Measurements from ENCODE around the gene NUP58. TPM values are rescaled to one million over a fixed set of nuclear protein-coding genes. Genes with fewer than 3 reads are reported as not detected.
A peak's percentile ranks its signal among the peaks of the same experiment; 100 is the strongest.
"Not testable (repeated sequence)": the region's sequence is repeated elsewhere in the genome, so short reads cannot be mapped to it uniquely, and the experiment has no call there.

Gene NUP58
- polyA plus RNA-seq, 1 donor: 33.6 TPM

- Histone ChIP-seq H3K9me3 (ENCODE audit: control insufficient read depth, low read depth, low read length) (peaks cover 4% of the 10 kb centered on the region), H3K27ac (ENCODE audit: low read length) (peak overlapping the region; percentile 79), H3K4me3 (ENCODE audit: low read length) (peak overlapping the region; percentile 72), H3K4me1 (ENCODE audit: control insufficient read depth, insufficient read depth, low read length) (no peaks in the 10 kb centered on the region), H3K36me3 (ENCODE audit: control insufficient read depth, insufficient read depth, low read length) (no peaks in the 10 kb centered on the region), H3K27me3 (ENCODE audit: control insufficient read depth, insufficient read depth, low read length) (peaks cover 16% of the 10 kb centered on the region)
- WGBS (ENCODE audit: insufficient coverage, low lambda C conversion rate): no CpG with 5 or more reads among the region's 33 CpGs
- peak in 1 of 2 donors; percentile 10 for DNase-seq
Measured at GRCh38 chr13:25300861-25301346, 521 bp upstream of the NUP58 start.

- DNase-seq: no peak
- no peaks in the 10 kb centered on the region for H3K4me1 ChIP-seq (ENCODE audit: control insufficient read depth, insufficient read depth, low read length)
- WGBS (ENCODE audit: insufficient coverage, low lambda C conversion rate): 0% methylated on average over 1 of the region's 7 CpGs
- H3K4me3 ChIP-seq (ENCODE audit: low read length): peak overlapping the region; percentile 72
- peak overlapping the region; percentile 79 for H3K27ac ChIP-seq (ENCODE audit: low read length)
- peaks cover 4% of the 10 kb centered on the region for H3K9me3 ChIP-seq (ENCODE audit: control insufficient read depth, low read depth, low read length)
- H3K36me3 ChIP-seq (ENCODE audit: control insufficient read depth, insufficient read depth, low read length): no peaks in the 10 kb centered on the region
- H3K27me3 ChIP-seq (ENCODE audit: control insufficient read depth, insufficient read depth, low read length): peaks cover 8% of the 10 kb centered on the region
Measured at GRCh38 chr13:25302121-25302520, 696 bp downstream of the NUP58 start.

- no peaks in the 10 kb centered on the region for H3K4me1 ChIP-seq (ENCODE audit: control insufficient read depth, insufficient read depth, low read length)
- no peak overlapping the region for H3K4me3 ChIP-seq (ENCODE audit: low read length)
- H3K36me3 ChIP-seq (ENCODE audit: control insufficient read depth, insufficient read depth, low read length): peaks cover 28% of the 10 kb centered on the region
- no CpG with 5 or more reads among the region's 7 CpGs for WGBS (ENCODE audit: insufficient coverage, low lambda C conversion rate)
- H3K9me3 ChIP-seq (ENCODE audit: control insufficient read depth, low read depth, low read length): no peaks in the 10 kb centered on the region
- peak in 1 of 2 donors; percentile 50 for DNase-seq
- H3K27ac ChIP-seq (ENCODE audit: low read length): no peak overlapping the region
- H3K27me3 ChIP-seq (ENCODE audit: control insufficient read depth, insufficient read depth, low read length): no peaks in the 10 kb centered on the region
Measured at GRCh38 chr13:25306671-25307464, 5.4 kb downstream of the NUP58 start.

GRCh38 chr13:25310891-25311290 is 9.5 kb downstream of the NUP58 start:
- H3K4me3 ChIP-seq (ENCODE audit: low read length): no peak overlapping the region
- WGBS (ENCODE audit: insufficient coverage, low lambda C conversion rate): 93% methylated on average over 3 of the region's 3 CpGs
- no peaks in the 10 kb centered on the region for H3K4me1 ChIP-seq (ENCODE audit: control insufficient read depth, insufficient read depth, low read length)
- no peak overlapping the region for H3K27ac ChIP-seq (ENCODE audit: low read length)
- H3K9me3 ChIP-seq (ENCODE audit: control insufficient read depth, low read depth, low read length): no peaks in the 10 kb centered on the region
- H3K36me3 ChIP-seq (ENCODE audit: control insufficient read depth, insufficient read depth, low read length): peaks cover 55% of the 10 kb centered on the region
- no peaks in the 10 kb centered on the region for H3K27me3 ChIP-seq (ENCODE audit: control insufficient read depth, insufficient read depth, low read length)
- DNase-seq: no peak

GRCh38 chr13:25318946-25319345 is 17.5 kb downstream of the NUP58 start:
- 100% methylated on average over 2 of the region's 4 CpGs for WGBS (ENCODE audit: insufficient coverage, low lambda C conversion rate)
- H3K4me3 ChIP-seq (ENCODE audit: low read length); H3K4me1 ChIP-seq (ENCODE audit: control insufficient read depth, insufficient read depth, low read length); H3K27ac ChIP-seq (ENCODE audit: low read length); H3K9me3 ChIP-seq (ENCODE audit: control insufficient read depth, low read depth, low read length); H3K27me3 ChIP-seq (ENCODE audit: control insufficient read depth, insufficient read depth, low read length); DNase-seq: not testable (repeated sequence)
- H3K36me3 ChIP-seq (ENCODE audit: control insufficient read depth, insufficient read depth, low read length): peaks cover 35% of the 10 kb centered on the region

- Histone ChIP-seq H3K27me3 (ENCODE audit: control insufficient read depth, insufficient read depth, low read length) (no peaks in the 10 kb centered on the region), H3K36me3 (ENCODE audit: control insufficient read depth, insufficient read depth, low read length) (peaks cover 34% of the 10 kb centered on the region), H3K9me3 (ENCODE audit: control insufficient read depth, low read depth, low read length) (no peaks in the 10 kb centered on the region), H3K4me1 (ENCODE audit: control insufficient read depth, insufficient read depth, low read length) (no peaks in the 10 kb centered on the region), H3K27ac (ENCODE audit: low read length) (no peak overlapping the region), H3K4me3 (ENCODE audit: low read length) (no peak overlapping the region)
- DNase-seq: no peak
- 71% methylated on average over 1 of the region's 1 CpG for WGBS (ENCODE audit: insufficient coverage, low lambda C conversion rate)
Measured at GRCh38 chr13:25319771-25320170, 18.3 kb downstream of the NUP58 start.

GRCh38 chr13:25324100-25324499 is 22.7 kb downstream of the NUP58 start:
- DNase-seq: no peak
- Histone ChIP-seq H3K27ac (ENCODE audit: low read length) (no peak overlapping the region), H3K4me1 (ENCODE audit: control insufficient read depth, insufficient read depth, low read length) (no peaks in the 10 kb centered on the region), H3K4me3 (ENCODE audit: low read length) (no peak overlapping the region), H3K27me3 (ENCODE audit: control insufficient read depth, insufficient read depth, low read length) (no peaks in the 10 kb centered on the region), H3K36me3 (ENCODE audit: control insufficient read depth, insufficient read depth, low read length) (peaks cover 35% of the 10 kb centered on the region), H3K9me3 (ENCODE audit: control insufficient read depth, low read depth, low read length) (no peaks in the 10 kb centered on the region)
- 40% methylated on average over 1 of the region's 2 CpGs for WGBS (ENCODE audit: insufficient coverage, low lambda C conversion rate)

GRCh38 chr13:25329706-25330105 is 28.3 kb downstream of the NUP58 start:
- Histone ChIP-seq H3K27ac (ENCODE audit: low read length) (no peak overlapping the region), H3K4me1 (ENCODE audit: control insufficient read depth, insufficient read depth, low read length) (no peaks in the 10 kb centered on the region), H3K4me3 (ENCODE audit: low read length) (no peak overlapping the region), H3K27me3 (ENCODE audit: control insufficient read depth, insufficient read depth, low read length) (no peaks in the 10 kb centered on the region), H3K9me3 (ENCODE audit: control insufficient read depth, low read depth, low read length) (no peaks in the 10 kb centered on the region), H3K36me3 (ENCODE audit: control insufficient read depth, insufficient read depth, low read length) (peaks cover 45% of the 10 kb centered on the region)
- no peak for DNase-seq
- no CpG with 5 or more reads among the region's 4 CpGs for WGBS (ENCODE audit: insufficient coverage, low lambda C conversion rate)

GRCh38 chr13:25330541-25330940 is 29.1 kb downstream of the NUP58 start:
- Histone ChIP-seq H3K4me1 (ENCODE audit: control insufficient read depth, insufficient read depth, low read length) (no peaks in the 10 kb centered on the region), H3K9me3 (ENCODE audit: control insufficient read depth, low read depth, low read length) (no peaks in the 10 kb centered on the region), H3K4me3 (ENCODE audit: low read length) (no peak overlapping the region), H3K27ac (ENCODE audit: low read length) (no peak overlapping the region), H3K36me3 (ENCODE audit: control insufficient read depth, insufficient read depth, low read length) (peaks cover 42% of the 10 kb centered on the region), H3K27me3 (ENCODE audit: control insufficient read depth, insufficient read depth, low read length) (no peaks in the 10 kb centered on the region)
- no peak for DNase-seq
- whole genome bisulfite sequencing (ENCODE audit: insufficient coverage, low lambda C conversion rate): no CpG with 5 or more reads among the region's 1 CpG

GRCh38 chr13:25335856-25336255 is 34.4 kb downstream of the NUP58 start:
- no peak overlapping the region for H3K4me3 ChIP-seq (ENCODE audit: low read length)
- H3K27me3 ChIP-seq (ENCODE audit: control insufficient read depth, insufficient read depth, low read length): no peaks in the 10 kb centered on the region
- H3K9me3 ChIP-seq (ENCODE audit: control insufficient read depth, low read depth, low read length): no peaks in the 10 kb centered on the region
- peaks cover 20% of the 10 kb centered on the region for H3K36me3 ChIP-seq (ENCODE audit: control insufficient read depth, insufficient read depth, low read length)
- no peak overlapping the region for H3K27ac ChIP-seq (ENCODE audit: low read length)
- 67% methylated on average over 2 of the region's 3 CpGs for WGBS (ENCODE audit: insufficient coverage, low lambda C conversion rate)
- no peak for DNase-seq
- H3K4me1 ChIP-seq (ENCODE audit: control insufficient read depth, insufficient read depth, low read length): no peaks in the 10 kb centered on the region

GRCh38 chr13:25345576-25345975 is 44.2 kb downstream of the NUP58 start:
- no peaks in the 10 kb centered on the region for H3K27me3 ChIP-seq (ENCODE audit: control insufficient read depth, insufficient read depth, low read length)
- DNase-seq: no peak
- no peaks in the 10 kb centered on the region for H3K36me3 ChIP-seq (ENCODE audit: control insufficient read depth, insufficient read depth, low read length)
- H3K27ac ChIP-seq (ENCODE audit: low read length): no peak overlapping the region
- 84% methylated on average over 2 of the region's 2 CpGs for WGBS (ENCODE audit: insufficient coverage, low lambda C conversion rate)
- no peaks in the 10 kb centered on the region for H3K9me3 ChIP-seq (ENCODE audit: control insufficient read depth, low read depth, low read length)
- H3K4me3 ChIP-seq (ENCODE audit: low read length): no peak overlapping the region
- H3K4me1 ChIP-seq (ENCODE audit: control insufficient read depth, insufficient read depth, low read length): no peaks in the 10 kb centered on the region
